Upper lobe of left lung (tissue), 4 donors: Measurements from ENCODE around the gene C16orf86.

Experiments used
- EP300 ChIP-seq, 4 donors: sonication (generic); formaldehyde crosslinking; IDR thresholded peaks; one replicate each; pipeline ENCODE4 v1.5.1; 2017; ENCODE audit warnings: antibody characterized with exemption in 4 of 4, control low read depth in 2 of 4
- POLR2AphosphoS5 ChIP-seq, 2 donors: sonication (generic); formaldehyde crosslinking; IDR thresholded peaks; one replicate each; pipeline ENCODE4 v1.5.1; 2017; ENCODE audit warnings: antibody characterized with exemption in 2 of 2
- TF ChIP-seq, protein P1 (sequence below), 6 experiments: fragments of 450-650 bp in 4 of 6; fragments of 200-600 bp in 2 of 6; sonication (generic) in 2 of 6; IDR thresholded peaks; one replicate each; pipeline ENCODE4 v1.5.1; 2016 to 2019; ENCODE audit warnings: antibody characterized with exemption in 6 of 6

DNA sequence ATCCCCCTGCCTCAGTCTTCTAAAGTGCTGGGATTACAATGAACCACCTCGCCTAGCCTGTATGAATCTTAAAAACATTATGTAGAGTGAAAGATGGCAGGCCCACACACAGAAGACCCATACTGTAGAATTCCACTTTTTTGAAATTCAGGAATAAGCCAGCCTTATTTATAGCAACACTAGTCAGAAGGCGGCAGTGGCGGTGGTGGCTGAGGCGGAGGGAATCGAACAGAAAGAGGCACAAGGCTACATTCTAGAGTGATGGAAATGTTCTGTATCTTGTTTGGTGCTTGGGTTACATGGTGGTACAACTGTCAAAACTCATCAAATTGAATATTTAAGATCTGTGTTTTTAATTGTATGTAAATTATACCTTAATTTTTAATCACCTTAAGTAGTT lies 41.2 kb downstream of the C16orf86 start:
- no peak for TF ChIP-seq EP300 (IDR thresholded peaks at IDR 0.05)
- TF ChIP-seq, protein P1, sequence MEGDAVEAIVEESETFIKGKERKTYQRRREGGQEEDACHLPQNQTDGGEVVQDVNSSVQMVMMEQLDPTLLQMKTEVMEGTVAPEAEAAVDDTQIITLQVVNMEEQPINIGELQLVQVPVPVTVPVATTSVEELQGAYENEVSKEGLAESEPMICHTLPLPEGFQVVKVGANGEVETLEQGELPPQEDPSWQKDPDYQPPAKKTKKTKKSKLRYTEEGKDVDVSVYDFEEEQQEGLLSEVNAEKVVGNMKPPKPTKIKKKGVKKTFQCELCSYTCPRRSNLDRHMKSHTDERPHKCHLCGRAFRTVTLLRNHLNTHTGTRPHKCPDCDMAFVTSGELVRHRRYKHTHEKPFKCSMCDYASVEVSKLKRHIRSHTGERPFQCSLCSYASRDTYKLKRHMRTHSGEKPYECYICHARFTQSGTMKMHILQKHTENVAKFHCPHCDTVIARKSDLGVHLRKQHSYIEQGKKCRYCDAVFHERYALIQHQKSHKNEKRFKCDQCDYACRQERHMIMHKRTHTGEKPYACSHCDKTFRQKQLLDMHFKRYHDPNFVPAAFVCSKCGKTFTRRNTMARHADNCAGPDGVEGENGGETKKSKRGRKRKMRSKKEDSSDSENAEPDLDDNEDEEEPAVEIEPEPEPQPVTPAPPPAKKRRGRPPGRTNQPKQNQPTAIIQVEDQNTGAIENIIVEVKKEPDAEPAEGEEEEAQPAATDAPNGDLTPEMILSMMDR (IDR thresholded peaks at IDR 0.05): no peak
- TF ChIP-seq POLR2AphosphoS5 (IDR thresholded peaks at IDR 0.05): no peak
